GM23338 (cell line): ENCODE results near the gene TRAF3IP1.

Experiments
- CTCF ChIP-seq, 2 experiments: fragments of 200-600 bp in 1 of 2; sonication (generic) in 1 of 2; conservative IDR thresholded peaks; 2 replicates each; pipeline versions ENCODE4 v1.5.1 to v1.6.1; 2016 to 2017; ENCODE audit warnings: antibody characterized with exemption in 2 of 2, low read depth in 2 of 2, mild to moderate bottlenecking in 2 of 2, moderate library complexity in 1 of 2
- EZH2 ChIP-seq: fragments of 200-600 bp; sonication (generic); IDR thresholded peaks from one replicate; pipeline ENCODE4 v1.8.0; 2017; ENCODE audit warnings: antibody characterized with exemption, mild to moderate bottlenecking, low read depth; ENCODE audit not compliant: unreplicated experiment
- POLR2AphosphoS5 ChIP-seq: IDR thresholded peaks from 2 replicates; pipeline ENCODE4 v1.6.1; 2016; ENCODE audit warnings: antibody characterized with exemption, low read depth

- TF ChIP-seq CTCF (conservative IDR thresholded peaks at IDR 0.05; ENCODE audit: low read depth in 2 of 2) (no peak), EZH2 (no peak), POLR2AphosphoS5 (no peak)
Observed at GRCh38 chr2:238412067-238412767, 91.9 kb downstream of the TRAF3IP1 start.
